ENCODE results near the gene ANKRD63.

ANKRD63 gene

GRCh38 chr15:40242601-40243000 lies 40.3 kb downstream of the ANKRD63 start:
- Histone ChIP-seq H3K4me3 (ENCODE audit: low read depth, low read length, poor library complexity, severe bottlenecking) (no peak overlapping the region), H3K9me3 (ENCODE audit: low read length) (no peaks in the 10 kb centered on the region), H3K9ac (ENCODE audit: low read length) (no peak overlapping the region), H2AFZ (ENCODE audit: low read length) (no peak overlapping the region), H3K4me2 (ENCODE audit: low read length) (no peak overlapping the region), H3K36me3 (ENCODE audit: insufficient read depth, low read length) (no peaks in the 10 kb centered on the region), H3K9me2 (ENCODE audit: low read depth, low read length) (no peaks in the 10 kb centered on the region), H3K27ac (ENCODE audit: low read depth, low read length, poor library complexity, severe bottlenecking) (no peak overlapping the region), H4K20me1 (ENCODE audit: insufficient read depth, low read length) (no peaks in the 10 kb centered on the region), H3K4me1 (ENCODE audit: insufficient read depth, low read length, severe bottlenecking) (peaks cover 13% of the 10 kb centered on the region), H3K27me3 (ENCODE audit: insufficient read depth, low read length) (no peaks in the 10 kb centered on the region; the same call in 1 of the 2 replicates), H3F3A (ENCODE audit: insufficient read depth, low read length) (no peaks in the 10 kb centered on the region), H3K79me2 (ENCODE audit: insufficient read depth, low read length) (no peaks in the 10 kb centered on the region)
- TF ChIP-seq EZH2 (IDR thresholded peaks at IDR 0.05; ENCODE audit: borderline replicate concordance, low read length) = no peak
- TF ChIP-seq CTCF (IDR thresholded peaks at IDR 0.05; ENCODE audit: low read length) = no peak

GRCh38 chr15:40242213-40242599 lies 40.7 kb downstream of the ANKRD63 start:
- Histone ChIP-seq H4K20me1 (ENCODE audit: insufficient read depth, low read length) (no peaks in the 10 kb centered on the region), H3K27ac (ENCODE audit: low read depth, low read length, poor library complexity, severe bottlenecking) (no peak overlapping the region), H3K9me2 (ENCODE audit: low read depth, low read length) (no peaks in the 10 kb centered on the region), H3K9me3 (ENCODE audit: low read length) (no peaks in the 10 kb centered on the region), H3F3A (ENCODE audit: insufficient read depth, low read length) (no peaks in the 10 kb centered on the region), H3K27me3 (ENCODE audit: insufficient read depth, low read length) (no peaks in the 10 kb centered on the region; the same call in 1 of the 2 replicates), H3K4me2 (ENCODE audit: low read length) (no peak overlapping the region), H3K9ac (ENCODE audit: low read length) (no peak overlapping the region), H3K4me1 (ENCODE audit: insufficient read depth, low read length, severe bottlenecking) (peaks cover 13% of the 10 kb centered on the region), H3K79me2 (ENCODE audit: insufficient read depth, low read length) (no peaks in the 10 kb centered on the region), H2AFZ (ENCODE audit: low read length) (no peak overlapping the region), H3K36me3 (ENCODE audit: insufficient read depth, low read length) (no peaks in the 10 kb centered on the region), H3K4me3 (ENCODE audit: low read depth, low read length, poor library complexity, severe bottlenecking) (no peak overlapping the region)
- no peak for TF ChIP-seq EZH2 (IDR thresholded peaks at IDR 0.05; ENCODE audit: borderline replicate concordance, low read length)
- TF ChIP-seq CTCF (IDR thresholded peaks at IDR 0.05; ENCODE audit: low read length) = no peak

GRCh38 chr15:40241269-40242212 lies 41.3 kb downstream of the ANKRD63 start:
- H3K4me1 ChIP-seq (ENCODE audit: insufficient read depth, low read length, severe bottlenecking) = peaks cover 13% of the 10 kb centered on the region
- no peaks in the 10 kb centered on the region for H3K36me3 ChIP-seq (ENCODE audit: insufficient read depth, low read length)
- no peak for TF ChIP-seq EZH2 (IDR thresholded peaks at IDR 0.05; ENCODE audit: borderline replicate concordance, low read length)
- no peak for TF ChIP-seq CTCF (IDR thresholded peaks at IDR 0.05; ENCODE audit: low read length)
- H2AFZ ChIP-seq (ENCODE audit: low read length) = no peak overlapping the region
- no peaks in the 10 kb centered on the region for H3K9me2 ChIP-seq (ENCODE audit: low read depth, low read length)
- no peaks in the 10 kb centered on the region; the same call in 1 of the 2 replicates for H3K27me3 ChIP-seq (ENCODE audit: insufficient read depth, low read length)
- H3K9ac ChIP-seq (ENCODE audit: low read length) = no peak overlapping the region
- no peaks in the 10 kb centered on the region for H3F3A ChIP-seq (ENCODE audit: insufficient read depth, low read length)
- H3K4me2 ChIP-seq (ENCODE audit: low read length) = no peak overlapping the region
- H3K79me2 ChIP-seq (ENCODE audit: insufficient read depth, low read length) = no peaks in the 10 kb centered on the region
- H3K27ac ChIP-seq (ENCODE audit: low read depth, low read length, poor library complexity, severe bottlenecking) = no peak overlapping the region
- H3K4me3 ChIP-seq (ENCODE audit: low read depth, low read length, poor library complexity, severe bottlenecking) = no peak overlapping the region
- H4K20me1 ChIP-seq (ENCODE audit: insufficient read depth, low read length) = no peaks in the 10 kb centered on the region
- H3K9me3 ChIP-seq (ENCODE audit: low read length) = no peaks in the 10 kb centered on the region
